Measurements from ENCODE around the gene TDRD7. TPM values are rescaled to one million over a fixed set of nuclear protein-coding genes. Genes with fewer than 3 reads are reported as not detected.

The TDRD7 gene
- total RNA-seq, 1 experiment from 2014 or later = 2.8 TPM

DNA sequence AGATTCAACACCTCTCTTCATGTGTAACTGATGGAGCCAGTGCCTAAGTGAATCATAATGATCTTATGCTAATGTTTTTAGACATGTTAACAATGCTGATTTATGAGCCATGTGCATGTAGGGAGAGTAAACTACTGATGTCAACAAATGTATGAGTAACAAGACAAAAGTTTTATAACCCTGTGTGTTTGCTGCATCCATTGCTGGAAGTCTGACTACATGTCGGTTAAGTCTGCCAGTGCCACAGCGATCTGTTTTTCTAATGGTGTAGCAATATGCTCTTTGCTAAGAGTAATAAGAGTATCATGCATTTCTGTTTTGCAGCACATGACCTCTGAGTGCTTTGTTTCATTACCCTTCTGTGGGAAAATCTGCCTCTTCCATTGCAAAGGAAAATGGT is 63.2 kb downstream of the TDRD7 start (continued):
- no peak for TF ChIP-seq HMGXB4 (CRISPR knock-in tag; IDR thresholded peaks at IDR 0.05)

DNA sequence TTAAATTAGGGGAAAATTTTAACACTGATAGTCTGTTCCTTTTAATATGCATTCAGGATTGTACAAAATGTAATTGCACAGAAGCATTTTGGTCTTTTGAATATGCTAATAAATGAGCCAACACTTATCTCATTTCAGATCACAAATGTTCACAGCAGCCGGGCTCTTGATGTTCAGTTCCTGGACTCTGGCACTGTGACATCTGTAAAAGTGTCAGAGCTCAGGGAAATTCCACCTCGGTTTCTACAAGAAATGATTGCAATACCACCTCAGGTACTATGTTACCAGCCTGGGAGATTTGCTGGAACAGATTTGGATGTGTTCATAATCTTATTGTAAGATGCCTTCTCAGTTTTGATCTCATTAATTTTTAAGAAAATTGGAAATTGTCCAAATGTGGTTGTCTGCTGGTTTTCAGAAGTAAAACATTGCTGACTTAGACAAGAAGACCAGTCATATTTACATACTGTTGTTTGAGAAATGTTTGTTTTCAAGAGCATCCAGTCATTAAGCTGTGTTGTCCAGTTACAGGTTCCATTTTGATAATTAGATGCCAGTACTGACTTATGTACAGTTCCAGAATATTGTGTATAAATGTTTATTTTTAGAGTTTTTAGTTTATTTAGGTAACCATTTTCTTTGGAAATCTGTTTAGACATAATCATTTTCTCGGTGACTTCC is 66.5 kb downstream of the TDRD7 start:
- H3K27me3 Mint-ChIP-seq (ENCODE audit: low read depth) = no peaks in the 10 kb centered on the region
- peaks cover 6% of the 10 kb centered on the region; the same call in 1 of the 2 replicates for H3K4me1 Mint-ChIP-seq
- ChIA-PET CTCF (interaction anchor here (3.7 kb wide), 1 partner anchor 120 kb away, joined by 28 read pairs; no protein-coding TSS in a partner anchor), POLR2A (no interaction called here)
- H3K27ac Mint-ChIP-seq = no peak overlapping the region
- DNase-seq (ENCODE audit: low spot score) = no peak
- no peak for ATAC-seq
- no peaks in the 10 kb centered on the region for H3K36me3 Mint-ChIP-seq
- H3K4me3 Mint-ChIP-seq = no peak overlapping the region
- no peaks in the 10 kb centered on the region for H3K9me3 Mint-ChIP-seq
- TF ChIP-seq, protein P1, sequence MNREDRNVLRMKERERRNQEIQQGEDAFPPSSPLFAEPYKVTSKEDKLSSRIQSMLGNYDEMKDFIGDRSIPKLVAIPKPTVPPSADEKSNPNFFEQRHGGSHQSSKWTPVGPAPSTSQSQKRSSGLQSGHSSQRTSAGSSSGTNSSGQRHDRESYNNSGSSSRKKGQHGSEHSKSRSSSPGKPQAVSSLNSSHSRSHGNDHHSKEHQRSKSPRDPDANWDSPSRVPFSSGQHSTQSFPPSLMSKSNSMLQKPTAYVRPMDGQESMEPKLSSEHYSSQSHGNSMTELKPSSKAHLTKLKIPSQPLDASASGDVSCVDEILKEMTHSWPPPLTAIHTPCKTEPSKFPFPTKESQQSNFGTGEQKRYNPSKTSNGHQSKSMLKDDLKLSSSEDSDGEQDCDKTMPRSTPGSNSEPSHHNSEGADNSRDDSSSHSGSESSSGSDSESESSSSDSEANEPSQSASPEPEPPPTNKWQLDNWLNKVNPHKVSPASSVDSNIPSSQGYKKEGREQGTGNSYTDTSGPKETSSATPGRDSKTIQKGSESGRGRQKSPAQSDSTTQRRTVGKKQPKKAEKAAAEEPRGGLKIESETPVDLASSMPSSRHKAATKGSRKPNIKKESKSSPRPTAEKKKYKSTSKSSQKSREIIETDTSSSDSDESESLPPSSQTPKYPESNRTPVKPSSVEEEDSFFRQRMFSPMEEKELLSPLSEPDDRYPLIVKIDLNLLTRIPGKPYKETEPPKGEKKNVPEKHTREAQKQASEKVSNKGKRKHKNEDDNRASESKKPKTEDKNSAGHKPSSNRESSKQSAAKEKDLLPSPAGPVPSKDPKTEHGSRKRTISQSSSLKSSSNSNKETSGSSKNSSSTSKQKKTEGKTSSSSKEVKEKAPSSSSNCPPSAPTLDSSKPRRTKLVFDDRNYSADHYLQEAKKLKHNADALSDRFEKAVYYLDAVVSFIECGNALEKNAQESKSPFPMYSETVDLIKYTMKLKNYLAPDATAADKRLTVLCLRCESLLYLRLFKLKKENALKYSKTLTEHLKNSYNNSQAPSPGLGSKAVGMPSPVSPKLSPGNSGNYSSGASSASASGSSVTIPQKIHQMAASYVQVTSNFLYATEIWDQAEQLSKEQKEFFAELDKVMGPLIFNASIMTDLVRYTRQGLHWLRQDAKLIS (CRISPR knock-in tag; IDR thresholded peaks at IDR 0.05; ENCODE audit: borderline replicate concordance) = no peak
- TF ChIP-seq MYBL2 (CRISPR knock-in tag; IDR thresholded peaks at IDR 0.05) = no peak
- TF ChIP-seq PRDM15 (CRISPR knock-in tag; IDR thresholded peaks at IDR 0.05) = no peak
- no peak for TF ChIP-seq ZNF138 (CRISPR knock-in tag; conservative IDR thresholded peaks at IDR 0.05)
- TF ChIP-seq ZNF263 (CRISPR knock-in tag; IDR thresholded peaks at IDR 0.05; ENCODE audit: low read depth) = no peak
- no peak for TF ChIP-seq OVOL2 (CRISPR knock-in tag; IDR thresholded peaks at IDR 0.05; ENCODE audit: borderline replicate concordance)
- TF ChIP-seq HMGXB4 (CRISPR knock-in tag; IDR thresholded peaks at IDR 0.05) = no peak

DNA sequence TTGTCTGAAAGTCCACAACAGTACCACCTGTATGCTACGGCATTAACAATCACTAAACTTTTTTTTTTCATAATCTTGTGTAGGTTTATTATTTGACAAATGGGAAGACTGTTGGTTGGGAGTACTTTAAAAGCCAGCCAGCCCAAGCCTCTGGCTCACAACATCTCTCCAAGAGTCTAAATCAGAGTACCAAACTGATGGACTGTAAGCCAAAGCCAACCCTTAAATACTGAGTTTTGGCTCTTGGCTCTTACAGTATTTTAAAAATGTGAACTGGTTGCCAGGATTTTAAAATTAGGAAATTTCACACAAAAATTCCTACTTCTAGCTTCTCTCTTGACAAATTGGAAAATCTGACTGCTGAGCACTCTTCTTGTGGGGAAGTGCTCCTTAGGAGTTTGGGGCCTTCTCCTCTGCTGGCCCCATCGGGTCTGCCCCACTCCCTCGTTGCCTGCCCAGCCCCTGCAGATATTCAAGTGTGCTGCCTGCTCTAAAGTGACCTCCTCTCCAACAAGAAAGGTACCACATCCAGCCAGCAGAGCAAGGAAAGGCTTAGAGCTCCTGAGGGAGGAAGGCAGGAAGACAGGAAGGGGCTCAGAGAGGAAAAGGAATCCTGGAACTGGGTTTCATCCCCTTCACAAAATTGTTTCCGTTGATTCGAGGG is 67.7 kb downstream of the TDRD7 start:
- Mint-ChIP-seq H3K4me3 (no peak overlapping the region), H3K9me3 (no peaks in the 10 kb centered on the region), H3K36me3 (no peaks in the 10 kb centered on the region), H3K27ac (no peak overlapping the region), H3K4me1 (peaks cover 6% of the 10 kb centered on the region; the same call in 1 of the 2 replicates), H3K27me3 (ENCODE audit: low read depth) (no peaks in the 10 kb centered on the region)
- ChIA-PET POLR2A (interaction anchor here (1.1 kb wide), 1 partner anchor 22 kb away, joined by 3 read pairs; no protein-coding TSS in a partner anchor), CTCF (interaction anchor here (0.6 to 3.7 kb wide), 6 partner anchors 9 to 136 kb away, joined by 3 to 28 read pairs (median 6); no protein-coding TSS in a partner anchor)
- ATAC-seq = peak; percentile 94
- no peak for DNase-seq (ENCODE audit: low spot score)
- TF ChIP-seq TCF7 (CRISPR knock-in tag; IDR thresholded peaks at IDR 0.05; ENCODE audit: low read depth) = no peak
- no peak for TF ChIP-seq ETV6 (CRISPR knock-in tag; IDR thresholded peaks at IDR 0.05)
- no peak for TF ChIP-seq NR3C1 (CRISPR knock-in tag; conservative IDR thresholded peaks at IDR 0.05; ENCODE audit: low read depth)
- no peak for TF ChIP-seq NR1H2 (CRISPR knock-in tag; IDR thresholded peaks at IDR 0.05)
- TF ChIP-seq CTCF (IDR thresholded peaks at IDR 0.05) = no peak
- no peak for TF ChIP-seq PRRX2 (CRISPR knock-in tag; IDR thresholded peaks at IDR 0.05)
- TF ChIP-seq FOXP4 (CRISPR knock-in tag; IDR thresholded peaks at IDR 0.05) = no peak

Data from WTC11 (cell line).